ENCODE measurements around the gene THAP3. TPM values are rescaled to one million over a fixed set of nuclear protein-coding genes. Genes with fewer than 3 reads are reported as not detected.

THAP3 gene
- total RNA-seq, 6 donors from 2014 or later: 7.7 to 26.2 (median 17.3) TPM

DNA sequence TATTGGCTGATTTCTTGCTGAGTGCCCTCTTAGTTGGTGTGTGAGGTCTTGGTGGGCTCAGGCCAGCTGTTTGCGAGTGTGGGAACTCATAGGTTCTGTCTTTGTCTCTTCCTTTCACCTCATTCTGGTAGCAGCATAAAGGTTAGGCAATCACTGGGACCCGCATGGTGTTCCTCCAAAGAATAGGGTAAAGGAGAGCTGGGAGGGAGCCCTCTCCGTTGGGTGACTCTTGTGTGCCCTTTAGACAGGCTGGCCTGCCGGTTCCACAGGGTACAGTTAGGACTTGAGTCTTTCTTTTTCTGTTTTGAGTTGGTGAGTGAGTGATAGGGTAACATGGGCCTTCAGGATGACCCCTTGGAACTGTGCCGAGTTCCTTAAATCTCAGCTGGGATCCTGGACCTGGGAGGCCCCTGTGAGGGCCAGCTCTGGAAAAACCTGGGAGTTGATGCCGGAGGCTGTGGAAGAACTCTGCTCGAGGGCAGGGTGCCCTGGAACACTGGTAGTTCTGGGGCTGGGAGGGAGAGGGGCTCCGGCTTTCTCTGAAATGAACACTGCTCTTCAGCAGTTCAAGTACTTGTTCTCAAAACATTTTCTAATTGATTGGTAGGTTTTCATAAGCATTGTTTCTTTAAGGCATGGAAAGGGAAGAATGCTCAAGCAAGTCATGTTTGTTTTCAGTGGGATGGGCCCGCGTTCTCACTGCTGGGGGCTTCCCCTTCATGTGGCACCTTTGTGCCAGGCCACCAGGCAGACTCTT, 2.1 kb upstream of the THAP3 start:
- WGBS, 2 donors: 81 to 92% methylated on average over 10 of the region's 10 CpGs

DNA sequence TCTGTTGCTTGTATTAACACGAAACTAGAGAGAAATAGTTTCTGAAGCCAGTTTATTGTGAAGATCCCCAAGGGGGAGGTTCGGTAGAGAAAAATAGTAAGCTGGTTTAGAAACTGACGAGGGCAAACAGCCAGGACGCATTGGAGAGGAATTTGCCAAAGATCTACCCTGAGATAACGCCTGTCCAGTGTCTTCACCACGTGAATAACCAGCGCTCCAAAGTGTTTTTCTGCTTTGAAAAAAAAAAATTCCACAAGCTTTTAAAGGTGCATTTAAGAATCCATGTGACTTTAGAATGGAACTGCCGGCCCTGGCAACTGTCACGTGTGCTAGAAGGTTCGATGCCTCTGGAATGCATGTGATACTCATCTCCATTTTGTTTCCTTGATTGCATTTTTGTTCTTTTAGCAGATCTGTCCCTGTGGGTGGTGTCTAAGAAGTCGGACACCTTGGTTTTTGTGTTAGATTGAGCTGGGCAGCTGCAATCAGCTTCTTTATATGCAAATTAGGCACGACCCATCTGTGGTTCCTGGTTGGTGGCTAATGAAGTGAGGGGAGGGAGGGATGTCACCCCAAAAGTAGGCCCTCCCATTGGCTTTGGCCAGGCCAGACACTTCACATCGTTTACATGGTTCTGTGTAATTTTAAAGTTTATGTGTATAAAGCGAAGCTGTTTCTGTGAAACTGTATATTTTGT, 1.3 kb upstream of the THAP3 start:
- ATAC-seq (ENCODE audit: low FRiP score in 2 of 2): no peak
- H3K27ac ChIP-seq: no peak overlapping the region
- no peak overlapping the region for H3K4me3 ChIP-seq

More for the DNA sequence above, 2.1 kb upstream of the THAP3 start:
- Histone ChIP-seq H3K4me3 (no peak overlapping the region), H3K36me3 (peaks cover 10 to 47% (median 33%) of the 10 kb centered on the region in 4 donors), H3K4me1 (peaks cover 14 to 27% (median 22%) of the 10 kb centered on the region in 4 donors), H3K27me3 (no peaks in the 10 kb centered on the region), H3K9me3 (no peaks in the 10 kb centered on the region), H3K27ac (no peak overlapping the region)
- ATAC-seq (ENCODE audit: low FRiP score in 2 of 2) (no peak), DNase-seq (no peak)
- TF ChIP-seq POLR2AphosphoS5 (IDR thresholded peaks at IDR 0.05) (no peak), POLR2A (IDR thresholded peaks at IDR 0.05) (no peak), EP300 (IDR thresholded peaks at IDR 0.05) (no peak)
- TF ChIP-seq, protein P1, sequence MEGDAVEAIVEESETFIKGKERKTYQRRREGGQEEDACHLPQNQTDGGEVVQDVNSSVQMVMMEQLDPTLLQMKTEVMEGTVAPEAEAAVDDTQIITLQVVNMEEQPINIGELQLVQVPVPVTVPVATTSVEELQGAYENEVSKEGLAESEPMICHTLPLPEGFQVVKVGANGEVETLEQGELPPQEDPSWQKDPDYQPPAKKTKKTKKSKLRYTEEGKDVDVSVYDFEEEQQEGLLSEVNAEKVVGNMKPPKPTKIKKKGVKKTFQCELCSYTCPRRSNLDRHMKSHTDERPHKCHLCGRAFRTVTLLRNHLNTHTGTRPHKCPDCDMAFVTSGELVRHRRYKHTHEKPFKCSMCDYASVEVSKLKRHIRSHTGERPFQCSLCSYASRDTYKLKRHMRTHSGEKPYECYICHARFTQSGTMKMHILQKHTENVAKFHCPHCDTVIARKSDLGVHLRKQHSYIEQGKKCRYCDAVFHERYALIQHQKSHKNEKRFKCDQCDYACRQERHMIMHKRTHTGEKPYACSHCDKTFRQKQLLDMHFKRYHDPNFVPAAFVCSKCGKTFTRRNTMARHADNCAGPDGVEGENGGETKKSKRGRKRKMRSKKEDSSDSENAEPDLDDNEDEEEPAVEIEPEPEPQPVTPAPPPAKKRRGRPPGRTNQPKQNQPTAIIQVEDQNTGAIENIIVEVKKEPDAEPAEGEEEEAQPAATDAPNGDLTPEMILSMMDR (IDR thresholded peaks at IDR 0.05): no peak

DNA sequence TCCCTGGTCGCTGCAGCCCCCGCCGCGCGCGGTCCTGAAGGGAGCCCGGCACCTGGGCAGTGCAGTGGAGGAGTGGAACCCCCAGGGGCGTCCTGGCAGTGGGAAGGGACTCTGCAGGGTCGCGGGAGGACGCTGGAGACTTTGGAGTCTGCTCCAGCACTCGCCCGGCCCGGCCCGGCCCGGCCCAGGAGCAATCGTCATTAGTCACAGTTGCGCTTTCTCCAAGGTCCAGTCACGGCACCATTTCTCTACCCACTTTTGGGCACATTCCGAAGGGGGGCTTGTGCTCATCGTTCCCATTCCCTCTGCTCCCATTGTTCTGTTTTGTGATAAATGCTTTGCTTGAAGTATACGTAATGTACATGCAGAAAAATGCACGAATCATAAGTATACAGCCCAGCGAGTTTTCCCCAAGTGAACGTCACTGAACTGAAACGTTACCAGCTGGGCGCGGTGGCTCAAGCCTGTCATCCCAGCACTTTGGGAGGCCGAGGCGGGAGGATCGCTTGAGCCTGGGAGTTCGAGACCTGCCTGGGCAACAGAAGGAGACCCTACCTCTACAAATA, 999 bp downstream of the THAP3 start:
- H3K4me1 ChIP-seq: peaks cover 14 to 31% (median 22%) of the 10 kb centered on the region in 4 donors
- WGBS, 2 donors: 6 to 11% methylated on average over 20 to 32 of the region's 32 CpGs
- no peak for DNase-seq

More for the DNA sequence above, 1.3 kb upstream of the THAP3 start:
- 85 to 86% methylated on average over 14 of the region's 14 CpGs for WGBS, 2 donors
- no peaks in the 10 kb centered on the region for H3K27me3 ChIP-seq
- no peak for DNase-seq
- peaks cover 10 to 51% (median 36%) of the 10 kb centered on the region in 4 donors for H3K36me3 ChIP-seq
- H3K4me1 ChIP-seq: peaks cover 14 to 31% (median 22%) of the 10 kb centered on the region in 4 donors
- no peaks in the 10 kb centered on the region for H3K9me3 ChIP-seq
- TF ChIP-seq, protein P1 (IDR thresholded peaks at IDR 0.05): no peak
- TF ChIP-seq POLR2A (IDR thresholded peaks at IDR 0.05) (no peak), EP300 (IDR thresholded peaks at IDR 0.05) (no peak), POLR2AphosphoS5 (IDR thresholded peaks at IDR 0.05) (no peak)

DNA sequence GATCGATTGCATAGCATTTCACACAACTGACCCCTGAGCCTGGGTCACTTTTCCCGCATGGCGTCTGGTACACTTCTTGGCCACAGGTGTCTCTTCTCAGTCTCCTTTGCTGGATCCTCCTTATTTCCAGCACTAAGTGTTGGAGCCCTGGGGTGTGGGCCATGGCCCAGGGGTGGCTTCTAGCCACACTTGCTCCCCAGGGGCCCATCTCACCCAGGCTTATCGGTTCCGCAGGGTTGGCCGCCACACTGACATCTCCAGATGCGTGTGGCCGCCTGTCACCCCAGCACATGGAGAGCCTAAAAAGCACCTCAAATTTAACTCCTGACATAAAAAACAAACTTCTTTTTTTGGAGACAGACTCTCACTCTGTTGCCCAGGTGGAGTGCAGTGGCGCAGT, 2.4 kb downstream of the THAP3 start:
- Histone ChIP-seq H3K9me3 (no peaks in the 10 kb centered on the region), H3K4me3 (no peak overlapping the region), H3K27ac (no peak overlapping the region), H3K27me3 (no peaks in the 10 kb centered on the region), H3K36me3 (peaks cover 5 to 56% (median 32%) of the 10 kb centered on the region in 4 donors), H3K4me1 (peaks cover 14 to 31% (median 22%) of the 10 kb centered on the region in 4 donors)
- ATAC-seq (ENCODE audit: low FRiP score in 2 of 2): no peak
- TF ChIP-seq EP300 (IDR thresholded peaks at IDR 0.05): no peak
- TF ChIP-seq, protein P1 (IDR thresholded peaks at IDR 0.05): no peak
- TF ChIP-seq POLR2A (IDR thresholded peaks at IDR 0.05): no peak
- no peak for TF ChIP-seq POLR2AphosphoS5 (IDR thresholded peaks at IDR 0.05)
- 95 to 96% methylated on average over 8 to 9 of the region's 9 CpGs for WGBS, 2 donors
- DNase-seq: no peak

More for the DNA sequence above, 999 bp downstream of the THAP3 start:
- TF ChIP-seq POLR2AphosphoS5 (IDR thresholded peaks at IDR 0.05) (no peak), EP300 (IDR thresholded peaks at IDR 0.05) (no peak), POLR2A (IDR thresholded peaks at IDR 0.05) (no peak)
- TF ChIP-seq, protein P1 (IDR thresholded peaks at IDR 0.05): peak in 1 of 6 experiments; percentile 27
- Histone ChIP-seq H3K27ac (peak overlapping the region; percentile 70 to 92 (median 76)), H3K36me3 (peaks cover 15 to 56% (median 38%) of the 10 kb centered on the region in 4 donors), H3K27me3 (no peaks in the 10 kb centered on the region), H3K9me3 (no peaks in the 10 kb centered on the region), H3K4me3 (peak overlapping the region; percentile 68 to 94 (median 88))
- ATAC-seq (ENCODE audit: low FRiP score in 2 of 2): peak; percentile 23 to 44

Measured in upper lobe of left lung (tissue), 6 donors.